Endodermal cell (in vitro differentiated cells): ENCODE data around the gene STK32B. TPM values are rescaled to one million over a fixed set of nuclear protein-coding genes. Genes with fewer than 3 reads are reported as not detected.

Source experiments
- DNase-seq: peaks from one replicate; pipeline ENCODE4 v3.0.0-alpha.2; 2017
- H3K27ac ChIP-seq: 2 replicates; pipeline ENCODE4 v1.5.1; 2013; ENCODE audit warnings: mild to moderate bottlenecking, low read depth, low read length, moderate library complexity
- H3K27me3 ChIP-seq: 2 replicates; pipeline ENCODE4 v1.6.1; 2013; ENCODE audit warnings: mild to moderate bottlenecking, low read length, moderate library complexity; ENCODE audit not compliant: insufficient read depth, control insufficient read depth, poor library complexity, severe bottlenecking
- H3K36me3 ChIP-seq: 2 replicates; pipeline ENCODE4 v1.7.0; 2013; ENCODE audit warnings: mild to moderate bottlenecking, low read length, moderate library complexity; ENCODE audit not compliant: control insufficient read depth, insufficient read depth
- H3K4me1 ChIP-seq: one replicate; pipeline ENCODE4 v1.7.0; 2013; ENCODE audit warnings: low read length; ENCODE audit not compliant: control insufficient read depth, insufficient read depth
- H3K4me3 ChIP-seq: 2 replicates; pipeline ENCODE4 v1.5.1; 2013; ENCODE audit warnings: mild to moderate bottlenecking, low read length, moderate library complexity
- H3K9ac ChIP-seq: 2 replicates; pipeline ENCODE4 v1.6.1; 2013; ENCODE audit warnings: mild to moderate bottlenecking, low read length, moderate library complexity; ENCODE audit not compliant: poor library complexity, severe bottlenecking; ENCODE audit errors: extremely low read depth
- H3K9me3 ChIP-seq: 2 replicates; pipeline ENCODE4 v1.6.1; 2013; ENCODE audit warnings: mild to moderate bottlenecking, low read length, moderate library complexity; ENCODE audit not compliant: control insufficient read depth
- H3K27ac Mint-ChIP-seq: 2 replicates; pipeline ENCODE4 v1.8.0; 2020; ENCODE audit warnings: mixed read lengths
- H3K27me3 Mint-ChIP-seq: 2 replicates; pipeline ENCODE4 v1.8.0; 2021; ENCODE audit warnings: mild to moderate bottlenecking, mixed read lengths; ENCODE audit not compliant: insufficient read depth
- H3K36me3 Mint-ChIP-seq: 2 replicates; pipeline ENCODE4 v1.8.0; 2020; ENCODE audit warnings: low read depth, mixed read lengths
- H3K4me1 Mint-ChIP-seq: 2 replicates; pipeline ENCODE4 v1.8.0; 2020; ENCODE audit warnings: mixed read lengths
- H3K4me3 Mint-ChIP-seq: 2 replicates; pipeline ENCODE4 v1.8.0; 2020; ENCODE audit warnings: mild to moderate bottlenecking, moderate library complexity, mixed read lengths
- H3K9me3 Mint-ChIP-seq: 2 replicates; pipeline ENCODE4 v1.8.0; 2020; ENCODE audit warnings: mild to moderate bottlenecking, mixed read lengths
- WGBS, 2 experiments: methylation state at CpG; one replicate each; pipeline versions ENCODE4 v1.1.5 to v1.1.7; 2013; ENCODE audit warnings: missing lambda C conversion rate in 2 of 2, mixed read lengths in 1 of 2; ENCODE audit not compliant: insufficient coverage in 1 of 2, insufficient read length in 1 of 2; 5-methylcytosine and 5-hydroxymethylcytosine counted together
- total RNA-seq, 2 donors: library from RNA; stranded (reverse); fragmentation: NEBNext Ultra II Directional in 1 of 2; extraction: Animal tissue kit (Norgen Biotek cat#: 25700) in 1 of 2; gene quantifications; 2 replicates in 1 of 2; 3 replicates in 1 of 2; pipeline ENCODE4 v1.2.1, GENCODE V29; 2021
- TF ChIP-seq, protein P1 (sequence below): fragments of 200-600 bp; sonication (generic); conservative IDR thresholded peaks from 2 replicates; pipeline ENCODE4 v1.5.0; 2021; ENCODE audit warnings: antibody characterized with exemption, mild to moderate bottlenecking

Gene STK32B
- total RNA-seq, 2 donors from 2014 or later: 1.4 to 1.5 TPM

DNA sequence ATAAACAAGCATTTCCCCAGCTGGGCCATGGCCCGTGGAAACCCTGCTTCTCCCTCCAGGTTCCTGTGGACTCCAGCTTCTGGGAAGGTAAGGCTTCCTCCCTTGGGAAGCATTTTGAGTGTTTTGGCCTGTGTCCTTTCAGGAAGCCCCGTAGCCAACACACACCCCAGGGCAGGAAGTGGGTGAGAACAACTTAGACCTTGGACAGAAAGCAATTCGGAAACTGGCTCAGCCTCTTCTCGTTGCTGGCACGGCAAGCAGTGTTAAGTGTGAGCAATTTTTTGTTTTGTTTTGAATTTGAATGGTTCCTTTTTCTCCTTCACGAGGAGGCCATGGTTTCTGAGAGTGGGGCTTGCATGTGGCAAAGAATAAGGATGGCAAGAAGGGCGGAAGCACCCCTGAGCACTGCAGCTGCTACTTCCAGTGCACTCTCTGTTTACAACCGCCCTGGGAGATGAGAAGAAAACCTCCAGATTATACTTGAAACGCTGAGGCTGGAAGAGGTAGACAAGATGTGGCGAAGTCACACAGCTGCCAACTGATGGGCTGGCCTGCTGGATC is 17.9 kb upstream of the STK32B start:
- TF ChIP-seq, protein P1, sequence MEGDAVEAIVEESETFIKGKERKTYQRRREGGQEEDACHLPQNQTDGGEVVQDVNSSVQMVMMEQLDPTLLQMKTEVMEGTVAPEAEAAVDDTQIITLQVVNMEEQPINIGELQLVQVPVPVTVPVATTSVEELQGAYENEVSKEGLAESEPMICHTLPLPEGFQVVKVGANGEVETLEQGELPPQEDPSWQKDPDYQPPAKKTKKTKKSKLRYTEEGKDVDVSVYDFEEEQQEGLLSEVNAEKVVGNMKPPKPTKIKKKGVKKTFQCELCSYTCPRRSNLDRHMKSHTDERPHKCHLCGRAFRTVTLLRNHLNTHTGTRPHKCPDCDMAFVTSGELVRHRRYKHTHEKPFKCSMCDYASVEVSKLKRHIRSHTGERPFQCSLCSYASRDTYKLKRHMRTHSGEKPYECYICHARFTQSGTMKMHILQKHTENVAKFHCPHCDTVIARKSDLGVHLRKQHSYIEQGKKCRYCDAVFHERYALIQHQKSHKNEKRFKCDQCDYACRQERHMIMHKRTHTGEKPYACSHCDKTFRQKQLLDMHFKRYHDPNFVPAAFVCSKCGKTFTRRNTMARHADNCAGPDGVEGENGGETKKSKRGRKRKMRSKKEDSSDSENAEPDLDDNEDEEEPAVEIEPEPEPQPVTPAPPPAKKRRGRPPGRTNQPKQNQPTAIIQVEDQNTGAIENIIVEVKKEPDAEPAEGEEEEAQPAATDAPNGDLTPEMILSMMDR: no peak
- H3K4me1 Mint-ChIP-seq: peaks cover 3% of the 10 kb centered on the region
- H3K4me3 Mint-ChIP-seq: no peak overlapping the region
- no peak overlapping the region for H3K9ac ChIP-seq
- H3K9me3 ChIP-seq: no peaks in the 10 kb centered on the region
- H3K27me3 ChIP-seq: no peaks in the 10 kb centered on the region
- no peak overlapping the region for H3K27ac ChIP-seq
- no peaks in the 10 kb centered on the region for H3K36me3 ChIP-seq
- H3K36me3 Mint-ChIP-seq: no peaks in the 10 kb centered on the region
- no peak overlapping the region for H3K27ac Mint-ChIP-seq
- no peaks in the 10 kb centered on the region for H3K27me3 Mint-ChIP-seq
- no peak for DNase-seq
- no peak overlapping the region for H3K4me3 ChIP-seq
- no peaks in the 10 kb centered on the region for H3K4me1 ChIP-seq
- WGBS, 2 experiments: 93% methylated on average over 10 of the region's 10 CpGs
- H3K9me3 Mint-ChIP-seq: no peaks in the 10 kb centered on the region

DNA sequence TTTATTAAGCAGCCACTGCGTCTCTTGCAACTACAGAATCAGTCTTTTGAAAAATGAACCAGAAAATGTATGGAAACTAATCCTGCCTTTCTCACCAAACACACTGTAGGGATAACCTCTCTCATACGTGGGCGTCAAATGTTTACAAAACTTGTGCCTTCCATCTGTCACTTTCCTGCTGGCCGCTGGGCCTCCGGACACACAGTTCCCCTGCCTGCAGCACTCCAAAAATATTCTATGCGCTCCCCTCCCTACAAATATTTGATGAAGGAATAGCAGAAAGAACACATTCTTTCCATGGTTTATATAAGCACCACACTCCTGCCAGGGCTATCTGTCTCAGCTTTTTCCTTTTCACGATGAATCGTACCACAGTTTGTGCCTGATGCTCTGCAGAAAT is 17.1 kb upstream of the STK32B start:
- no peaks in the 10 kb centered on the region for H3K27me3 ChIP-seq
- H3K4me3 ChIP-seq: no peak overlapping the region
- no peak overlapping the region for H3K9ac ChIP-seq
- Mint-ChIP-seq H3K36me3 (no peaks in the 10 kb centered on the region), H3K27ac (no peak overlapping the region), H3K4me1 (peaks cover 3% of the 10 kb centered on the region), H3K27me3 (no peaks in the 10 kb centered on the region), H3K4me3 (no peak overlapping the region), H3K9me3 (no peaks in the 10 kb centered on the region)
- H3K4me1 ChIP-seq: no peaks in the 10 kb centered on the region
- peak overlapping the region; percentile 4 for H3K27ac ChIP-seq
- TF ChIP-seq, protein P1: no peak
- WGBS, 2 experiments: 90 to 91% methylated on average over 7 to 8 of the region's 8 CpGs
- H3K36me3 ChIP-seq: no peaks in the 10 kb centered on the region
- DNase-seq: no peak
- H3K9me3 ChIP-seq: no peaks in the 10 kb centered on the region

DNA sequence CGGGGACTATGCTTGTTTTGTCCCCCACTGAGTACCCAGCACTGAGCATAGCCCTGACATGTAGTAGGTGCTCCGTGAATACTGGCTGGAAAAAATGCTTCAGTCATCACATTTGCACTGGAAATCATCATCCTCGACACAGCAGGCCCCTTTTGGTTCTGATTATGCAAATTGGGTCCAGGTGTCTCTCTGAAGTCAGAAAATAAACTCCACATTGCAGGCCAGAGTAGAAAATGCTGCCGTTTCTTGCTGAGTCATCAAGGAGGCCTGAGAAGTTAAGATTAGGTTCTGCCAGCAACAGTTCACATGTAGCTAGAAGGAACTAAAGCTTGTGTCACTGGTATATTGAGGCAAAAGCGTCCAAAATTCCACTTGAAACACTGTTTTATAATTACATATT is 15.0 kb upstream of the STK32B start:
- DNase-seq: no peak
- H3K36me3 Mint-ChIP-seq: no peaks in the 10 kb centered on the region
- H3K4me1 Mint-ChIP-seq: peaks cover 3% of the 10 kb centered on the region
- no peaks in the 10 kb centered on the region for H3K9me3 Mint-ChIP-seq
- 79 to 95% methylated on average over 4 of the region's 5 CpGs for WGBS, 2 experiments
- Histone ChIP-seq H3K4me3 (no peak overlapping the region), H3K27me3 (no peaks in the 10 kb centered on the region), H3K36me3 (no peaks in the 10 kb centered on the region), H3K9ac (no peak overlapping the region), H3K27ac (no peak overlapping the region), H3K4me1 (no peaks in the 10 kb centered on the region), H3K9me3 (no peaks in the 10 kb centered on the region)
- H3K27me3 Mint-ChIP-seq: no peaks in the 10 kb centered on the region
- TF ChIP-seq, protein P1: no peak
- no peak overlapping the region for H3K4me3 Mint-ChIP-seq
- no peak overlapping the region for H3K27ac Mint-ChIP-seq
